ENCODE data around the gene ATG16L2.
"Not testable (repeated sequence)": the region's sequence is repeated elsewhere in the genome, so short reads cannot be mapped to it uniquely, and the experiment has no call there.

Gene ATG16L2

GRCh38 chr11:72821920-72822799, 7.9 kb downstream of the ATG16L2 start:
- H3K9ac ChIP-seq (ENCODE audit: low read depth, low read length), result peak overlapping the region; percentile 55
- H3K36me3 ChIP-seq (ENCODE audit: insufficient read depth, low read length), result no peaks in the 10 kb centered on the region
- H3K4me1 ChIP-seq (ENCODE audit: insufficient read depth, low read length), result peaks cover 4% of the 10 kb centered on the region
- no peaks in the 10 kb centered on the region for H3K9me3 ChIP-seq (ENCODE audit: control insufficient read depth, insufficient read depth, low read length)

DNA sequence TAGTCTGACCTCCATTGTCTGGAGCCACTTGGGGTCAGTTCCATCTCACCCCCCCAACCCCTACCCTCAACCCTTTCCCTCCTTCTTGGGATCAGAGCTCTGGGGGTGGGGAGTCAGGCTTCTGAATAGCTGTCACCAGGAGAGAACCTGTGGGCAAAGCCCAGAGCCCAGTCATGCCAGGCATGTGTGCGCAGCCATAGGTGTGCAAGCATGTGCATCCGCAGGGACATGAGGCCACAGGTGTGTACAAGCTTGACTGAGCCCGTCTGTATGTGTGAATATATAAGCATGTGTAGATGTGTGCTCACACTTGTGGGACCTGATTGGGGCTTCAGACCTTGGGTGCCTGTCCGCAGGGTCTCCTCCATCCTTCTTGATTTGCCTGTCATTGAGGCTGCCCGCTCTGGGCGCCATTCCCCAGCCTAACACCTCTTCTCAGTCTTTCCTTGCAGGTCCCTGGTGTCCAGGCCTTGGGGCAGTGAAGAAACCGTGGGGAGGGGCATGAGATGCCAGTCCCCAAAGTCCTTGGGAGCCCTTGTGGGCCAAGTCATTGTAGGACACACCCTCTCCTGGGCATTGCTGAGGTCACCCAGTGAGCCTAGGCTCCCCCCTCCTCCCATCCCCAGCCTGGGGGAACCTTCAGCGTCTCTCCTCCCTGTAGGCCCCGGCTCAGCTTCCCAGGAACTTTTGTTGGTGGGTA, 9.0 kb downstream of the ATG16L2 start:
- Histone ChIP-seq H3K9me3 (ENCODE audit: control insufficient read depth, insufficient read depth, low read length) (no peaks in the 10 kb centered on the region), H3K9ac (ENCODE audit: low read depth, low read length) (no peak overlapping the region), H3K4me1 (ENCODE audit: insufficient read depth, low read length) (peaks cover 4% of the 10 kb centered on the region), H3K36me3 (ENCODE audit: insufficient read depth, low read length) (no peaks in the 10 kb centered on the region)

DNA sequence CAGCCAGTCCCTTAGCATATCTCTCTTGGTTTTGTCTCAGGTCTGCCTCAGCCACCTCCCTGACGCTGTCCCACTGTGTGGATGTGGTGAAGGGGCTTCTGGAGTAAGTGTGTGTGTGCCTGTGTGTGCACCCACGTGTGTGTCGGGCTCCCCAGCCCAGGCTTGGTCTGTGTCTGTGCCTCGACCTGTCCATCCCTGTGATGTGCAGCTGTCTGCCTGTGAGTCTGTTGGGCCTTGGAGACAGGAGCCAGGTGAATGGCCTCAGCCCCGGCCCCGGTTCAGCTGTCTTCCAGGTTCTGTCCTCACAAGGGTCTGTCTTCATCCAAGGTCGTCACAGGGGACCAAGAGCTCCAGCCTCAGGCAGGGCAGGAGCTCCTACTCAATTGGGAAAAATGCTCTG, 9.8 kb downstream of the ATG16L2 start:
- Histone ChIP-seq H3K4me1 (ENCODE audit: insufficient read depth, low read length) (peaks cover 4% of the 10 kb centered on the region), H3K36me3 (ENCODE audit: insufficient read depth, low read length) (no peaks in the 10 kb centered on the region), H3K9me3 (ENCODE audit: control insufficient read depth, insufficient read depth, low read length) (no peaks in the 10 kb centered on the region), H3K9ac (ENCODE audit: low read depth, low read length) (no peak overlapping the region)

DNA sequence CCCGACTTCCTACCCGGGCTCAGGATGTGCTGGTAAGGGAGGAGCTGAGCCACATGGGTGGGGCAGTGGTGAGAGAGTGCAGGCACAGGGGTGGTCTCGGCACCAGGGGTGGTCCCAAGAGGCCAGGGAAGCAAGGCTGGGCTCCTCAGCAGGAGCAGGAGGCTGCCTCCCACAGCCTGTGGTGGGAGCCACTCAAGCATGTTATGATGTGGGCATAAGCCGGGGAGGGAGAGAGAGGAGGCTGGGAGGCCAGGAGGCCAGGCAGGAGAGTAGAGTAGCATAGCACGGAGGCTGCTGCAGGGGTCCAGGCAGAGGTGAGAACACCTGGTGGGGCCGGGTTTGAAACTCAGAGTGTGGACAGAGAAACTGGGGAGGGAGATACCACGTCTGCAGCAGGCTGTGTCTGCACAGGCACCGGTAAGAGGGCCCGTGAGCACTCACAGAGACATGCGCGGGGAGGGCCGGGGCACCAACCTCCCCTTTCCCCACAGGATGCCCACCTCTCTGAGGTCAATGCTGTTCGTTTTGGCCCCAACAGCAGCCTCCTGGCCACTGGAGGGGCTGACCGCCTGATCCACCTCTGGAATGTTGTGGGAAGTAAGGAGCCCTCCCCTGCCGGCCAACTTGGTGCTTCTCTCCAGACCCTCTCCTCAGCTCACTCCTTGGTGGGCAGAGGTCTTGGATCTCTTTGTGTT, 10.7 kb downstream of the ATG16L2 start:
- Histone ChIP-seq H3K9ac (ENCODE audit: low read depth, low read length) (no peak overlapping the region), H3K4me1 (ENCODE audit: insufficient read depth, low read length) (peaks cover 4% of the 10 kb centered on the region), H3K36me3 (ENCODE audit: insufficient read depth, low read length) (no peaks in the 10 kb centered on the region)

DNA sequence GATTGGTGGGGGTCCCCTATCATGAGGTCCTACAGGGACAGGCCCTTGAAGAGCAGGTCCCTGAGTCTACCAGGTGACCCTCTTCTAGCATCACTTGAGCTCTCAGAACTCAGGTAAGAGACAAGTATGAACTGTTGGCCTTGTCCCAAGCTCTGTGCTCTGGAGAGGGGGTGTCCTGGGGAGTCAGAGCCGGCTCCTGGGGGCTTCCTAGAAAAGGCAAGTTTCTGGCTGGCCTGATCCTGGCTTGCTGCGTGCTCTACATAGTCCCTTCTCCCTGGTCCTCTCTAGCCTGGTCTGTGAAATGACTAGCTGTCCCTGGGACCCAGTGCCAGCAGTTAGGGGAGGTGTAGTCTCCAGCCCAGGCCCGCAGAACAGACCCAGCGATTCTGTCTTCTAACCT, 11.4 kb downstream of the ATG16L2 start:
- peaks cover 4% of the 10 kb centered on the region for H3K4me1 ChIP-seq (ENCODE audit: insufficient read depth, low read length)
- H3K9ac ChIP-seq (ENCODE audit: low read depth, low read length), result no peak overlapping the region
- H3K9me3 ChIP-seq (ENCODE audit: control insufficient read depth, insufficient read depth, low read length), result no peaks in the 10 kb centered on the region
- no peaks in the 10 kb centered on the region for H3K36me3 ChIP-seq (ENCODE audit: insufficient read depth, low read length)

More for the DNA sequence above, 10.7 kb downstream of the ATG16L2 start:
- no peaks in the 10 kb centered on the region for H3K9me3 ChIP-seq (ENCODE audit: control insufficient read depth, insufficient read depth, low read length)

GRCh38 chr11:72826191-72826941, 12.2 kb downstream of the ATG16L2 start:
- H3K9me3 ChIP-seq (ENCODE audit: control insufficient read depth, insufficient read depth, low read length), result no peaks in the 10 kb centered on the region
- H3K9ac ChIP-seq (ENCODE audit: low read depth, low read length), result no peak overlapping the region
- no peaks in the 10 kb centered on the region for H3K36me3 ChIP-seq (ENCODE audit: insufficient read depth, low read length)
- no peaks in the 10 kb centered on the region for H3K4me1 ChIP-seq (ENCODE audit: insufficient read depth, low read length)

DNA sequence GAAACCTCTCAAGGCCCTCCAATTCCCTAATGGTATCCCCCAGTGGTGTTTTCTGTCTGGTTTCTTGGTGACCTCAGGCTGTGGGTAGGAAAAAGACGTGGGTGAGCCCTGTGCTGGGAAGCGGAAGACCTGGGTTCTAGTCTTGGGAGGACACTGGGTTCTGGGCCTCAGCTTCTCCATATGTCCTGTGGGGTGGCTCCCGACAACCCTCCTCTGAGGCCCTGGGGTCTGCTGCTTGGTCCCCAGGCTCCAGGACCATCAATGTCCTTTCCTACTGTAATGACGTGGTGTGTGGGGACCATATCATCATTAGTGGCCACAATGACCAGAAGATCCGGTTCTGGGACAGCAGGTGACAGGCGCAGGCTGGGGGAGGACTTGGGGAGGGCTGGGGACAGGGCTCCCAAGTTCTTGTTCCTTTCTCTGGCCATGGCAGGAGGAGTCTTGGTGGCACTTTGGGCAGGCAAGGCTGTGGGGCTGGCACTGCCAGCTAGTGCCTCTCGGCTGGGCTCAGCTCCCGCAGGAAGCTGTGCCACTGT, 12.8 kb downstream of the ATG16L2 start:
- no peaks in the 10 kb centered on the region for H3K9me3 ChIP-seq (ENCODE audit: control insufficient read depth, insufficient read depth, low read length)
- no peaks in the 10 kb centered on the region for H3K36me3 ChIP-seq (ENCODE audit: insufficient read depth, low read length)
- H3K4me1 ChIP-seq (ENCODE audit: insufficient read depth, low read length), result peaks cover 5% of the 10 kb centered on the region
- H3K9ac ChIP-seq (ENCODE audit: low read depth, low read length), result no peak overlapping the region

DNA sequence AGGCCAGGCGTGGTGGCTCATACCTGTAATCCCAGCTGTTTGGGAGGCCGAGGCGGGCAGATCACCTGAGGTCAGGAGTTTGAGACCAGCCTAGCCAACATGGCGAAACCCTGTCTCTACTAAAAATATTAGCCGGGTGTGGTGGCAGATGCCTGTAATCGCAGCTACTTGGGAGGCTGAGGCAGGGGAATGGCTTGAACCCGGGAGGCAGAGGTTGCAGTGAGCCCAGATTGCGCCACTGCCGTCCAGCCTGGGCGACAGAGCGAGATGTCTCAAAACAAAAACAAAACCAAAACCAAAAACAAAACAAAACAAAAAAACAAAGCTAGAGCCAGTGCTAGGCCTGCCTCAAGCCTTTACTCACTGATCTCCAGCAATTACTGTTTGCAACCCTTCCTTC, 13.4 kb downstream of the ATG16L2 start:
- not testable (repeated sequence) for H3K9ac ChIP-seq (ENCODE audit: low read depth, low read length); H3K36me3 ChIP-seq (ENCODE audit: insufficient read depth, low read length); H3K9me3 ChIP-seq (ENCODE audit: control insufficient read depth, insufficient read depth, low read length); H3K4me1 ChIP-seq (ENCODE audit: insufficient read depth, low read length)

DNA sequence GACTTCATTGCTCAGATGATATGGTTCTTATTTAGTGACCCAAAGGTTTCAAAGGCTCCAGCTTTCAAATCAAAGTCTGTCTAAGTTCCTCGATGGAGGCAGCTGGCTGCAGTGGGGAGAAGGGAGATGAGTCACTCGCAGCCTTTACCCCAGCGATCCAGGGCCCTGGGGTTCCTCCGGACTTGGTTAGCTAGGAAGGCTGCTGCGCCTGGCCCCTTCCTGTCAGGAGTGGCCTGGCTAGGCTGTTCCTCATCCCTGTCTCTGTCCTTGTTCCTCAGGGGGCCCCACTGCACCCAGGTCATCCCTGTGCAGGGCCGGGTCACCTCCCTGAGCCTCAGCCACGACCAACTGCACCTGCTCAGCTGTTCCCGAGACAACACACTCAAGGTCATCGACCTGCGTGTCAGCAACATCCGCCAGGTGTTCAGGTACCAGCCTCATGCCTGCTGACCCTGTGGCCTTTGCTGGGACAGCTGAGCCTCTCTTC, 13.9 kb downstream of the ATG16L2 start:
- H3K9ac ChIP-seq (ENCODE audit: low read depth, low read length), result no peak overlapping the region
- peaks cover 10% of the 10 kb centered on the region for H3K4me1 ChIP-seq (ENCODE audit: insufficient read depth, low read length)
- no peaks in the 10 kb centered on the region for H3K9me3 ChIP-seq (ENCODE audit: control insufficient read depth, insufficient read depth, low read length)
- H3K36me3 ChIP-seq (ENCODE audit: insufficient read depth, low read length), result no peaks in the 10 kb centered on the region

DNA sequence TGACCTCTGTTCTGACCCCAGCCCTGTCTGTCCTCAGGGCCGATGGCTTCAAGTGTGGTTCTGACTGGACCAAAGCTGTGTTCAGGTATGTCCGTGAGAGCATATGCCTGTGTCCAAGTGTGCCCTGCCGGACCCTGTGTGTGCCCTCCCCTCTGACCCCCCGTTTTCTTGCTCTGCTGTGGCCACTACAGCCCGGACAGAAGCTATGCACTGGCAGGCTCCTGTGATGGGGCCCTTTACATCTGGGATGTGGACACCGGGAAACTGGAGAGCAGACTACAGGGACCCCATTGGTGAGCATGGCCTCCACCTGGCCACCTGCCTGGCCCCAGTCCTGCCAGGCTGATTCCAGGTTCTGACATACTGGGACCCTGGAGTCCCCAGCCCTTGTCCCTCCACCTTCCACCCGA, 14.5 kb downstream of the ATG16L2 start:
- Histone ChIP-seq H3K36me3 (ENCODE audit: insufficient read depth, low read length) (no peaks in the 10 kb centered on the region), H3K9me3 (ENCODE audit: control insufficient read depth, insufficient read depth, low read length) (no peaks in the 10 kb centered on the region), H3K9ac (ENCODE audit: low read depth, low read length) (no peak overlapping the region), H3K4me1 (ENCODE audit: insufficient read depth, low read length) (peaks cover 10% of the 10 kb centered on the region)

DNA sequence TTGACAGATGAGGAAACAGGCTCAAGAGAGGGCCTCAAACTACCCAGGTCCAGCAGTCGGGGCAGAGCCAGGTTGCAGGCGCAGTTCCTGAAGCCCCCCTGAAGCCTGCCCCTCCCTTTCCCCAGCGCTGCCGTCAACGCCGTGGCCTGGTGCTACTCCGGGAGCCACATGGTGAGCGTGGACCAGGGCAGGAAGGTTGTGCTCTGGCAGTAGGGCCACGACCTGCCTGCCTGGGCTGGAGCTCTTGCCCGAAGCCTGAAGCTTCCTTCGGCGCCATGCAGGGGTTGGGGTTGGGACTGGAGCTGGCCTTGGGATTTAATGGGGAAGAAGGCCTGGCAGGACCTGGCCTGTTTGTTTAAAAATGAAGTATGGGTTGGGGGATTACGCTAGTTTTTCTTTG, 15.0 kb downstream of the ATG16L2 start:
- Histone ChIP-seq H3K9ac (ENCODE audit: low read depth, low read length) (no peak overlapping the region), H3K36me3 (ENCODE audit: insufficient read depth, low read length) (no peaks in the 10 kb centered on the region), H3K9me3 (ENCODE audit: control insufficient read depth, insufficient read depth, low read length) (no peaks in the 10 kb centered on the region), H3K4me1 (ENCODE audit: insufficient read depth, low read length) (peaks cover 10% of the 10 kb centered on the region)

DNA sequence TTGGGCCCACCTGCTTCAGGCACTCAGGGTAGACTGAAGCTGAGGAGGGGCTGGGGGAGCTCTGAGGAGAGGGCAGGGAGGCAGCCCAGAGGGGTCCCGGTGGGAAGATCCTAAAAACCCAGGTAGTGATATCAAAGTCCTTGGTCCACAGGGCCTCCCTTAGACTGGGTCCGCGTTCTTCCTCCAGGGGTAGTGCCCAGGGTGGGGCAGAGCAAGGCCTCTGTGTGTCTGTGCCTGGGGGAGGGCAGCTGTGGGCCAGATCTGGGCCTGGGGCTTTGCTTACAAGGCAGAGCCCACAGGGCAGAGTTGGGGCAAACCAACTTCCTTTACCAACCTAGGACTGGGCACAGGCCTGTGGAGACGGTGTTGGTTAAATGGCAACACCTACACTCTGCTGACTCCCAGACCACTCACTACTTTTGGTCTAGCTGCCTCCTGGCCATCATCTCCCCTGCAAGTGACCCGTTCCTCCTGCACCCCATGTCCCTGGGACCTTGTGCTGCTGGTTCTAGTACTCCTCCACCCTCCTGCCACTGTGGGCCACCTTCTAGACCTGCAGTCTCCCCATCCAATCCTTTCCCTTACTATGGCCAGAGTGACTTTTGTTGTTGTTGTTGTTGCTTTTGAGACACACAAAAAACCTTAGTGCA, 15.8 kb downstream of the ATG16L2 start:
- H3K4me1 ChIP-seq (ENCODE audit: insufficient read depth, low read length), result peaks cover 10% of the 10 kb centered on the region
- H3K36me3 ChIP-seq (ENCODE audit: insufficient read depth, low read length), result no peaks in the 10 kb centered on the region
- H3K9me3 ChIP-seq (ENCODE audit: control insufficient read depth, insufficient read depth, low read length), result no peaks in the 10 kb centered on the region
- no peak overlapping the region for H3K9ac ChIP-seq (ENCODE audit: low read depth, low read length)

DNA sequence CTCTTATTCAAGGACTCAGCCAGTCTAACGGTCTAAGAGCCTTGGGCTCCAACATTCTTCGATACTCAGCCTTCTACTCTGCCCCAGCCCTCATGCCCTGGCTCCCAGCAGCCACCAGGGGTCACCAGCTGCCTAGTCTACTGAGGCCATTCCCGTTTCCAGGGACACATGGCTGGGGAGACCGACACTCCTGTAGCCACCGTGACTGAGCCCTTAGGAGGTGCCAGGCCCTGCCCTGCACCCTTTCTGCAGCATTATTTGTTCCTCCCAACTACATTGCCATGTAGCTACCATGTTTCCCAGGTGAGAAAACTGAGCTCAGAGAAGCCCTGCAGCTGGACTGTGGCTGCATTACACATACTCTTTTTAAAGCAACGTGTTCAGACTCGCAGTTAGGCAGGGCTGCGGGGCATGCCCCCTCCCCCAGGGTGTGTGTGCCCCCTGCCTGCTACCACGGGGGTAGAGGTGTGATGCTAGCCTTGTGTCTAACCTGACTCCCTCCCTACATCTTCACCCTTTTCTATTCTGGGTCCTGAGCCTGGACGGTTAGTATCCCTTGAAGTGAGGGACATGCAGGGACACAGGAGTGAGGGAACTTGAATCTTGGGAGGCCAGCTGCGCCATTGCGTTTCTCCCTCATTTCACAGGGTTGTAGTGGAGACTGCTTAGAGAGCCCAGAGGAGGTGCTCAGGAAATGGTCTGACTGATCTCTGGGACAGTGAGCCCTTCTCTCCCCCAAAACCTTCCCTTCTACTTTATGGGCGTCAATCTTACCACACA, 17.5 kb downstream of the ATG16L2 start:
- no peaks in the 10 kb centered on the region for H3K36me3 ChIP-seq (ENCODE audit: insufficient read depth, low read length)
- H3K9me3 ChIP-seq (ENCODE audit: control insufficient read depth, insufficient read depth, low read length), result no peaks in the 10 kb centered on the region

More for the DNA sequence above, 17.5 kb downstream of the ATG16L2 start:
- H3K4me1 ChIP-seq (ENCODE audit: insufficient read depth, low read length), result peaks cover 10% of the 10 kb centered on the region
- H3K9ac ChIP-seq (ENCODE audit: low read depth, low read length), result no peak overlapping the region

Data from ES-I3 (cell line).